OCI-M1 (cell line): ENCODE results near the gene RADIL.

Source experiments
- DNase-seq: peaks from one replicate; lab custom pipeline; 2025; lab: John Stamatoyannopoulos, UW

RADIL gene

DNA sequence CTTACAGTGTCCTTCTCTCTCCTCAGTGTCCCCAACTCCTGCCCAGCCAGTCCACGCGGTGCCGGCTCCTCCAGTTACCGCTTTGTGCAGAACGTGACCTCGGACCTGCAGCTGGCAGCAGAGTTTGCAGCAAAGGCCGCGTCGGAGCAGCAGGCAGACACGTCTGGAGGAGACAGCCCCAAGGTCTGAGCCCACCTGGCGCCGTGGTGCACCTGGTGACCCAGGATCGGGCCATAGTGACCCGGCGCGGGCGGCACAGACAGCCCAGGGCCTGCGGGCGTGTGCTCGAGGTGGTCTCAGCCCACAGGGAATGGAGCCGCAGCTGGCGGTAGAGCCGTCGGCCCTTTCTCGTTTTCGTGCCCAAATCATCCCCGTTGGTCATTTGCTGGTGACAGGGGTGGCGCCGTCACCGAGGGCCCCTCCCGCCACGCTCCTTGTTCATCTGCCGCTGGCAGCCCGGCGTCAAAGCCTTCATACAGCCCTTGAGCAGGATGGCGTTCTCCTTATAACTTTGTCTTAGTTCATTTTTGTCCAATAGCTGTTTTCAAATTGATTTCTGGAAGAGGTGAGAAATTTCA, 129.0 kb downstream of the RADIL start:
- DNase-seq = no peak

- peak; percentile 47 for DNase-seq
Measured at GRCh38 chr7:4753598-4754432, 129.7 kb downstream of the RADIL start.

GRCh38 chr7:4751398-4751947, 132.0 kb downstream of the RADIL start:
- DNase-seq = no peak

- DNase-seq = no peak
Measured at GRCh38 chr7:4749798-4750197, 133.7 kb downstream of the RADIL start.

- no peak for DNase-seq
Measured at GRCh38 chr7:4749363-4749762, 134.2 kb downstream of the RADIL start.
